Measurements from ENCODE around the gene MRPL3.
"Not testable (repeated sequence)": the region's sequence is repeated elsewhere in the genome, so short reads cannot be mapped to it uniquely, and the experiment has no call there.

MRPL3 gene

GRCh38 chr3:131501949-131502348 lies 822 bp downstream of the MRPL3 start:
- H3K36me3 ChIP-seq (ENCODE audit: insufficient read depth, insufficient read length, low read length), result peaks cover 49% of the 10 kb centered on the region
- no peak for DNase-seq (ENCODE audit: low read depth, low spot score)
- H3K9ac ChIP-seq (ENCODE audit: insufficient read length, low read depth), result peak overlapping the region; percentile 98

DNA sequence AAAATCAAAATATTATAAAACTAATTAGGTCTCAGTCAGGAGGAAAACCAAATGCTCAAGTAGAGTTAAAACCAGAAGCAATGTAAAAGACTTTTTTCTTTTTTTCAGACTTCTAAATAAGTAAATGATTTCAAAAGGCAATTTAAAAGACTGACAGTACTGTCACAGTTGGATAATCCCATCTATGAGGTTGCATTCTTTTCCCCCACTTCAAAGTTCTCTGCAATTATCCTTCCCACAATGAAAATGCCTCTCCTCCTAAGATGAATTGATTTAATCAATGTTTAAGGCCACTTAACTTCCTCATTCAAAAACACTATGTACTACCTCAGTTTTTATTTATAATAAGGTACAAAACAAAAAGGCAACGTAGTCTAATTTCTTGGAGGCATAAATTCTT lies 8.1 kb downstream of the MRPL3 start:
- no peaks in the 10 kb centered on the region for H3K9me3 ChIP-seq (ENCODE audit: insufficient read depth, low read length)
- no peaks in the 10 kb centered on the region for H3K4me1 ChIP-seq (ENCODE audit: insufficient read depth, insufficient read length)
- no peak overlapping the region for H3K4me3 ChIP-seq (ENCODE audit: insufficient read length, low read depth)
- TF ChIP-seq YY1 (IDR thresholded peaks at IDR 0.05; ENCODE audit: insufficient read depth, insufficient read length), result no peak
- no peak for TF ChIP-seq SUZ12 (IDR thresholded peaks at IDR 0.05; ENCODE audit: extremely low read depth, insufficient read depth, insufficient read length)
- no peak for TF ChIP-seq ZNF274 (IDR thresholded peaks at IDR 0.05; ENCODE audit: low read depth, low read length)
- H3K27me3 ChIP-seq (ENCODE audit: insufficient read depth, insufficient read length), result no peaks in the 10 kb centered on the region
- no peak overlapping the region for H3K9ac ChIP-seq (ENCODE audit: insufficient read length, low read depth)
- no peak for DNase-seq (ENCODE audit: low read depth, low spot score)
- H3K36me3 ChIP-seq (ENCODE audit: insufficient read depth, insufficient read length, low read length), result peaks cover 92% of the 10 kb centered on the region

More at GRCh38 chr3:131501949-131502348, 822 bp downstream of the MRPL3 start:
- Histone ChIP-seq H3K27me3 (ENCODE audit: insufficient read depth, insufficient read length) (no peaks in the 10 kb centered on the region), H3K9me3 (ENCODE audit: insufficient read depth, low read length) (no peaks in the 10 kb centered on the region), H3K4me1 (ENCODE audit: insufficient read depth, insufficient read length) (no peaks in the 10 kb centered on the region), H3K4me3 (ENCODE audit: insufficient read length, low read depth) (peak overlapping the region; percentile 97)
- TF ChIP-seq SUZ12 (IDR thresholded peaks at IDR 0.05; ENCODE audit: extremely low read depth, insufficient read depth, insufficient read length), result no peak
- no peak for TF ChIP-seq ZNF274 (IDR thresholded peaks at IDR 0.05; ENCODE audit: low read depth, low read length)
- TF ChIP-seq YY1 (IDR thresholded peaks at IDR 0.05; ENCODE audit: insufficient read depth, insufficient read length), result no peak

DNA sequence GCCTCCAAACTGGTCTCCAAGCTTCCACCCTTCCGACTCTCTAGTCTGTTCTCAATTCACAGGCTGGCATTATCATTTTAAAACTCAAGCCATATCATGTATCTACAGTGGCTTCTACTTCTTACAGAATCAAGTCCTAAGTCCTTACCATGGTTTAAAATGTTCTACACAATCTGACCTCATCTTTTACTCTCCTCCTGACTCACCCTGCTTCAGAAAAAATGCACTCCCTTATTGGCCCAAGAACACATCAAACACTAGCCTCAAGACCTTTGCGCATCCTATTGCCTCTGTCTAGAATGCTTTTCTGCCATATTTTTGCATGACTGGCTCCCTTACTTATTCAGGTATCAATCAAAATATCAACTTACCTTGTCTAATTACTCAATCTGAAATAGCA lies 11.0 kb downstream of the MRPL3 start:
- Histone ChIP-seq H3K4me1 (ENCODE audit: insufficient read depth, insufficient read length) (no peaks in the 10 kb centered on the region), H3K36me3 (ENCODE audit: insufficient read depth, insufficient read length, low read length) (peaks cover 88% of the 10 kb centered on the region), H3K9me3 (ENCODE audit: insufficient read depth, low read length) (no peaks in the 10 kb centered on the region), H3K9ac (ENCODE audit: insufficient read length, low read depth) (no peak overlapping the region), H3K27me3 (ENCODE audit: insufficient read depth, insufficient read length) (no peaks in the 10 kb centered on the region), H3K4me3 (ENCODE audit: insufficient read length, low read depth) (no peak overlapping the region)
- no peak for DNase-seq (ENCODE audit: low read depth, low spot score)
- TF ChIP-seq SUZ12 (IDR thresholded peaks at IDR 0.05; ENCODE audit: extremely low read depth, insufficient read depth, insufficient read length) (no peak), YY1 (IDR thresholded peaks at IDR 0.05; ENCODE audit: insufficient read depth, insufficient read length) (no peak), ZNF274 (IDR thresholded peaks at IDR 0.05; ENCODE audit: low read depth, low read length) (no peak)

DNA sequence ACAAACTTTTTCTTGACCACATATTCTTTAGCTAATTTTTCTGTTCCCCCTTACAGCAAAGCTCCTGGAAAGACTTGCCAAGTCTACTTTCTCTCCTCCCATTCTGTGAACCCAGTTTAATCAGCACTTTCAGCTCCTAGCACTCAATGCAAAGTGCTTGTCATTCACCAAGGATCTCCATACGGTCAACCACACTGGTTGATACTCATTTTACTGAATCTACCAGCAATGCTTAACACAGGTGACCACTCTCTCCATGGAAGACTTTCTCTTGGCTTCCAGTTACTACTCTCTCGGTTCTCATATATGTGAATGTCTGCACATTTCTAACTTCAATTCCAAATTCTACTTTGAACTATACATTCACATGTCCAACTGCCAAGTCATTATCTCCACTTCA lies 11.7 kb downstream of the MRPL3 start:
- H3K27me3 ChIP-seq (ENCODE audit: insufficient read depth, insufficient read length), result no peaks in the 10 kb centered on the region
- no peak for DNase-seq (ENCODE audit: low read depth, low spot score)
- no peak overlapping the region for H3K9ac ChIP-seq (ENCODE audit: insufficient read length, low read depth)
- no peak for TF ChIP-seq ZNF274 (IDR thresholded peaks at IDR 0.05; ENCODE audit: low read depth, low read length)
- TF ChIP-seq SUZ12 (IDR thresholded peaks at IDR 0.05; ENCODE audit: extremely low read depth, insufficient read depth, insufficient read length), result no peak
- TF ChIP-seq YY1 (IDR thresholded peaks at IDR 0.05; ENCODE audit: insufficient read depth, insufficient read length), result no peak
- H3K4me3 ChIP-seq (ENCODE audit: insufficient read length, low read depth), result no peak overlapping the region
- H3K9me3 ChIP-seq (ENCODE audit: insufficient read depth, low read length), result no peaks in the 10 kb centered on the region
- no peaks in the 10 kb centered on the region for H3K4me1 ChIP-seq (ENCODE audit: insufficient read depth, insufficient read length)
- peaks cover 81% of the 10 kb centered on the region for H3K36me3 ChIP-seq (ENCODE audit: insufficient read depth, insufficient read length, low read length)

- not testable (repeated sequence) for H3K27me3 ChIP-seq (ENCODE audit: insufficient read depth, insufficient read length); H3K4me3 ChIP-seq (ENCODE audit: insufficient read length, low read depth); H3K9ac ChIP-seq (ENCODE audit: insufficient read length, low read depth); DNase-seq (ENCODE audit: low read depth, low spot score); H3K9me3 ChIP-seq (ENCODE audit: insufficient read depth, low read length); H3K4me1 ChIP-seq (ENCODE audit: insufficient read depth, insufficient read length)
- peaks cover 67% of the 10 kb centered on the region for H3K36me3 ChIP-seq (ENCODE audit: insufficient read depth, insufficient read length, low read length)
Observed at GRCh38 chr3:131486545-131486944, 16.2 kb downstream of the MRPL3 start.

DNA sequence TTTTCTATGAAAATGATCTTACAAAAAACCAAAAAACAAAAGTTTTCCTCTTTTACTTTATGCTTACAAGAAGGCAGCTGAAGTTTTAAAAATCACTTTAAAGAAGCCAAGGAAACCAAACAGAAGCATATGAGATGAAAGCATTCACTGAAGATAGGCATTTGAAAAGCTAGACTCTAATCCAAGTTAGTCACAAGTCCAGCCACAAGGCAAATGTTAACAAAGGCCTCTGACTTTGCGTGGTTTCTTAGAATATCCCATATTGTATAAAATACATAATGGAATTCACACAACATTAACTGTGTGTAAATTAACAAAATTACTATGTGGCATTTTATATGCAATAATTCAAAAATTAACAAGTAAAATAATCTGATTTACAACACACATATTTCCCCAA lies 17.7 kb downstream of the MRPL3 start:
- Histone ChIP-seq H3K9me3 (ENCODE audit: insufficient read depth, low read length) (no peaks in the 10 kb centered on the region), H3K4me1 (ENCODE audit: insufficient read depth, insufficient read length) (no peaks in the 10 kb centered on the region), H3K36me3 (ENCODE audit: insufficient read depth, insufficient read length, low read length) (peaks cover 68% of the 10 kb centered on the region), H3K4me3 (ENCODE audit: insufficient read length, low read depth) (no peak overlapping the region), H3K27me3 (ENCODE audit: insufficient read depth, insufficient read length) (no peaks in the 10 kb centered on the region), H3K9ac (ENCODE audit: insufficient read length, low read depth) (no peak overlapping the region)
- no peak for DNase-seq (ENCODE audit: low read depth, low spot score)
- TF ChIP-seq SUZ12 (IDR thresholded peaks at IDR 0.05; ENCODE audit: extremely low read depth, insufficient read depth, insufficient read length) (no peak), YY1 (IDR thresholded peaks at IDR 0.05; ENCODE audit: insufficient read depth, insufficient read length) (no peak)

DNA sequence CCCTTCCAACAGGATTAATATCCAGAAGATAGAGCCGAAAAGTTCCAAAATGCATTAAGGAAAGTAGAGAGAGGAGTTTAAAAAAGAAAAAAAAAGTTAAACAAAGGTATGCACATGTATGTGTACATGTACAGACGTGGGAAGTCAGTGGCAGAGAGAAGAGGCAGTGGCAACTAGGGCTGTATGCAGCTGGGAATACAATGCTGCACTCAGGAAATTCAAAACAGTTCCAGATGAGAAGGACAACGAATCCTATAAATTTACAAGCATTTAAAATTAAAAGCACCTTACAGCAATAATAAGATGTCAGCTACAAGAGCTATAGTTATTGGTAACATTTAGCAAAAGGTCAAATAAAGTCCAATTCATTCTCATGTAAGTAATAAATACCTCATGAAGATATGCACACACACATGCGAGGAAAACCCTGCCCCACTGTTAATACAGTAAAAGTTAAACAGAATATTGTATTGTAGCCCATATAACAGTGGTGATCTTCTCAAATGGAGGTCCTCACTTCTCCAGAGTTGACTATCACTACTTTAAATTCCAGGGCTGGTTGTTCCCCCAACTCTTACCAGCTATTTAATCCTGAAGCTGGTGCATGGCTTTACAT lies 18.2 kb downstream of the MRPL3 start:
- peaks cover 67% of the 10 kb centered on the region for H3K36me3 ChIP-seq (ENCODE audit: insufficient read depth, insufficient read length, low read length)
- no peaks in the 10 kb centered on the region for H3K4me1 ChIP-seq (ENCODE audit: insufficient read depth, insufficient read length)

More for the DNA sequence above, 18.2 kb downstream of the MRPL3 start:
- Histone ChIP-seq H3K27me3 (ENCODE audit: insufficient read depth, insufficient read length) (no peaks in the 10 kb centered on the region), H3K9ac (ENCODE audit: insufficient read length, low read depth) (no peak overlapping the region), H3K4me3 (ENCODE audit: insufficient read length, low read depth) (no peak overlapping the region), H3K9me3 (ENCODE audit: insufficient read depth, low read length) (no peaks in the 10 kb centered on the region)
- no peak for TF ChIP-seq SUZ12 (IDR thresholded peaks at IDR 0.05; ENCODE audit: extremely low read depth, insufficient read depth, insufficient read length)
- TF ChIP-seq ZNF274 (IDR thresholded peaks at IDR 0.05; ENCODE audit: low read depth, low read length), result no peak
- TF ChIP-seq YY1 (IDR thresholded peaks at IDR 0.05; ENCODE audit: insufficient read depth, insufficient read length), result no peak
- DNase-seq (ENCODE audit: low read depth, low spot score), result no peak

Measured in NT2/D1 (cell line).